SJCRH30 (cell line): ENCODE results near the gene GPD1. TPM values are rescaled to one million over a fixed set of nuclear protein-coding genes. Genes with fewer than 3 reads are reported as not detected.
"Not testable (repeated sequence)": the region's sequence is repeated elsewhere in the genome, so short reads cannot be mapped to it uniquely, and the experiment has no call there.

Source experiments
- DNase-seq, 2 experiments: peaks; one replicate each; pipeline ENCODE4 v3.0.0-alpha.2; 2015 to 2020
- H3K27ac ChIP-seq: fragments of 250-450 bp; sonication (Bioruptor Pico); 2 replicates; pipeline ENCODE4 v1.5.1; 2020; ENCODE audit warnings: mild to moderate bottlenecking, moderate library complexity
- H3K27me3 ChIP-seq: fragments of 250-450 bp; sonication (Bioruptor Pico); 2 replicates; pipeline ENCODE4 v1.5.1; 2020; ENCODE audit warnings: mild to moderate bottlenecking, moderate library complexity
- H3K36me3 ChIP-seq: fragments of 250-450 bp; sonication (Bioruptor Pico); 2 replicates; pipeline ENCODE4 v1.5.1; 2020; ENCODE audit warnings: mild to moderate bottlenecking, moderate library complexity
- H3K4me1 ChIP-seq: fragments of 250-450 bp; sonication (Bioruptor Pico); 2 replicates; pipeline ENCODE4 v1.5.1; 2020; ENCODE audit warnings: mild to moderate bottlenecking, moderate library complexity
- H3K4me3 ChIP-seq: fragments of 250-450 bp; sonication (Bioruptor Pico); 2 replicates; pipeline ENCODE4 v1.5.1; 2020; ENCODE audit warnings: mild to moderate bottlenecking, moderate library complexity
- H3K9me3 ChIP-seq: fragments of 250-450 bp; sonication (Bioruptor Pico); replicated peaks from 2 replicates; pipeline ENCODE4 v1.5.1; 2020; ENCODE audit warnings: mild to moderate bottlenecking, moderate library complexity
- total RNA-seq: library from RNA; depleted of rRNA; stranded (reverse); fragments of >200 nt; shearing (Covaris generic); gene quantifications from 2 replicates; pipeline ENCODE4 v1.2.3, GENCODE V29; 2014

Gene GPD1
- total RNA-seq, 1 experiment from 2014 or later, result 0.24 TPM

DNA sequence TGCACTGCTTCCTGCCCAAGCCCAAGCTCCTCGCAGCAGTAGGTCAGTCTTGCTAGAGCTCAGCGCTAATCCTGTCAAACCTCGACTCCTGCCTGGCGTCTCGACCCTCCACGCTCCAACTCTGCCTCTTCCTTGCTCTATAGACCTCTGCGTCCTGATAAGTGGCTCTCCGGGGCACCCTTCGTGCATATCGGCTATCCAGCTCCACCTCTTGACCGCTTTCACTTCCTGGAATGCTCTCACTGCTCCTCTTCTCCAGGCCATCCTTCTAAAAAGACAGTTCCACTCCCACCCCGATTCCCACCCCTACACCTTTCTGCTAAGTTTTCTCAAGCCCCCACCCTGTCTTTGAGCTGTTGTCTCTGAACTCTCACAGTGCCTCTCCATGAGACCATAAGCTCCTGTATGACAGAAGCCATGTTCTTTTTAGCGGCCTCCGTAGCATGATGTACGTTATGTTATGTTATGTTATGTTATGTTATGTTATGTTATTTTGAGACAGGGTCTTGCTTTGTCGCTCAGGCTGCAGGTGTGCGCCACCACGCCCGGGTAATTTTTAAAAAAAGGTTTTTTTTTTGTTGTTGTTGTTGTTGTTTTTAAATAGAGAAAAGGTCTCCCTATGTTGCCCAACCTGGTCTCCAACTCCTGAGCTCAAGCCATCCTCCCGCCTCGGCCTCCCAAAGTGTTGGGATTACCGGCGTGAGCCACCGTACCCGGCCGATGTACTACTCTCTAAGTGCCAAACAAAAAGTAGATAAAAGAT lies 8.8 kb downstream of the GPD1 start:
- Histone ChIP-seq H3K27ac (peak overlapping the region; percentile 37), H3K27me3 (no peaks in the 10 kb centered on the region), H3K4me3 (peak overlapping the region; percentile 78), H3K9me3 (no peaks in the 10 kb centered on the region), H3K36me3 (no peaks in the 10 kb centered on the region), H3K4me1 (peaks cover 13% of the 10 kb centered on the region)
- peak in 1 of 2 experiments; percentile 60 for DNase-seq

DNA sequence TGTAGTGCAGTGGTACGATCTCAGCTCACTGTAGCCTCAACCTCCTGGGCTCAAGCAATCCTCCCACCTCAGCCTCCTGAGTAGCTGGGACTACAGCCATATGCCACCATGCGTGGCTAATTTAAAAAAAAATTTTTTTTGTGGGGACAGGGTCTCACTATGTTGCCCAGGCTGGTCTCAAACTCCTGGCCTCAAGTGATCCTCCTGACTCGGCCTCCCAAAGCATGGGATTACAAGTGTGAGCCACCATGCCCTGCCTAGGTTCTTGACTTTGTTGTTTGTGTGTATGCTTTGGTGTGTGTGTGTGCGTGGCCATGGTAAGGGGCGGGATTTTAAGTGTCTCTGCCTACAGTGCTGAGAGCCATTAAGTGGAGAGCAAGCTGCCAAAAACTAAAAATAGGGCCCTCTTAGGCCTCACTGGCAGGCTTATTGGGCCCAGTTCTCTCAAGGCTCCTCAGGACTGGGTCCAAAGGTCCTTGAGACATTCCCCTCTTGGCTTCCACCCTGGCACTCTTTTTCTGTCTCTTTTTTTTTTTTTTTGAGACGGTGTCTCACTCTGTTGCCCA lies 13.3 kb downstream of the GPD1 start:
- H3K4me1 ChIP-seq, result no peaks in the 10 kb centered on the region
- H3K9me3 ChIP-seq, result no peaks in the 10 kb centered on the region
- no peak for DNase-seq
- H3K4me3 ChIP-seq, result no peak overlapping the region
- H3K27ac ChIP-seq, result no peak overlapping the region
- H3K36me3 ChIP-seq, result peaks cover 16% of the 10 kb centered on the region
- no peaks in the 10 kb centered on the region for H3K27me3 ChIP-seq

DNA sequence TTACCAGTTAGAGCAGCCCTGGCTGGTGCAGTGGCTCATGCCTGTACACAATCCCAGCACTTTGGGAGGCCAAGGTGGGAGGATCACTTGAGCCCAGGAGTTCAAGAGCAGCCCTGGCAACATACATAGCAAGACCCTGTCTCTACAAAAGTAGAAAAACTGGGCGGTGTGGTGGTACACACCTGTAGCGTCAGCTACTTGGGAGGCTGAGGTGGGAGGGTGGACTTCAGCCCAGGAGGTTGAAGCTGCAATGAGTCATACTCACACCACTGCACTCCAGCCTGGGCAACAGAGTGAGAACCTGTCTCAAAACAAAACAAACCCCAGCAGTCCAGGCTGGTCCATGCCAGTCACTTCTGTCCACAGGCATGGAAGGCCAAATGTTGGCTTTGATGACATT lies 15.6 kb downstream of the GPD1 start:
- H3K4me3 ChIP-seq, result no peak overlapping the region
- peaks cover 16% of the 10 kb centered on the region for H3K36me3 ChIP-seq
- no peaks in the 10 kb centered on the region for H3K4me1 ChIP-seq
- no peak for DNase-seq
- H3K9me3 ChIP-seq, result no peaks in the 10 kb centered on the region
- H3K27ac ChIP-seq, result no peak overlapping the region
- H3K27me3 ChIP-seq, result no peaks in the 10 kb centered on the region

DNA sequence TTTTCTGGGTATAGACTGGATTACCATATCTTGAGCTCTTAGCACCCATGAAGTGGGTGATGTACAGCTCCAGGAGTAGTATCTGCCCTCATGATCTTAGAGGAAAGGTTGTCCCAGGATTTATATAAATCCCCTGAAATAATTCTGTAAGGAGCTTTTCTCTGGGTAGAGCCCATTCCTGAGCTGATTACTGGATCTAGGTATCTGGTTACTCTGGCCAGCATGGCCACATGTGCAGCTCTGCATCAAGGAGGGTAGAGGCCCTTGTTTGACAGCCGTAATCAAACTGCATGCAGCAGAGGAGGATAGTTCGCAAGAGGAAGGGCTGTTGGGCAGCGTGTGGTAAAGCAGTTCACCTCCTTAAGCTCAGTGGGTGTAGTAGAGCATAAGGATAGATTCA lies 16.7 kb downstream of the GPD1 start:
- Histone ChIP-seq H3K27ac (no peak overlapping the region), H3K27me3 (no peaks in the 10 kb centered on the region), H3K9me3 (no peaks in the 10 kb centered on the region), H3K4me1 (no peaks in the 10 kb centered on the region), H3K36me3 (peaks cover 16% of the 10 kb centered on the region), H3K4me3 (no peak overlapping the region)
- DNase-seq, result no peak

DNA sequence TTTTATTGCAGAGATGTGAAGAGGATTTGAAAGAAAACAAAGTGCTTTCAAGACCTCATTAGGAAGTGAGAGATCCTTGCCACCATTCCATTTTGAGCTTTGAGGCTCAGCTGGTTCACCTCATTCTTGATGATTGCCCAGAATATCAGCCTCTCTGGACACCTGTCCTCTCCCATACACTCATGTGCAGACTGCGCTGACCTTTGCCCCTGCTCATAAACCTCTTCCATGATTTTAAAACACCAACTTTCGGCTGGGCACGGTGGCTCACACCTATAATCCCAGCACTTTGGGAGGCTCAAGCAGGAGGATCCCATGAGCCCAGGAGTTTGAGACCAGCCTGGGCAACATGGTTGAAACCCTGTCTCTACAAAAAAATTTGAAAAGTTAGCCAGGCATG lies 17.1 kb downstream of the GPD1 start:
- H3K4me3 ChIP-seq, result no peak overlapping the region
- no peaks in the 10 kb centered on the region for H3K9me3 ChIP-seq
- no peak overlapping the region for H3K27ac ChIP-seq
- DNase-seq, result no peak
- H3K36me3 ChIP-seq, result peaks cover 16% of the 10 kb centered on the region
- no peaks in the 10 kb centered on the region for H3K4me1 ChIP-seq
- H3K27me3 ChIP-seq, result no peaks in the 10 kb centered on the region

DNA sequence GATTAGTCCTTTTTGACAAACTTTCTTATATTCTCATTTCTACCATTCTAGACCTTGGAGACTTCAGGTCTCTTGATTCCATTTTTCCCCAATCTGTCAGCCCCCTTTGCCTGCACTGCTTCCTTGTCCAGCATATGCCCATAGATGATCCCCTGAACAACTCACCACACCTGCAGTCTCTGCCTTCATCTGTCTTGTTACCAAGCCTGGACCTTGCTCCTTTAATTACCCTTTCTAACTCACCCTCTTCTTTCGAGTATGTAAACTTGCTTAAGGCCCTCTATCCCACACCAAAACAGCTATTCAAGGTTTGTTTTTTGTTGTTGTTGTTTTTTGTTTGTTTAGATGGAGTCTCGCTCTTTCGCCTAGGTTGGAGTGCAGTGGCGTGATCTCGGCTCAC lies 17.8 kb downstream of the GPD1 start:
- DNase-seq, result no peak
- H3K4me3 ChIP-seq, result no peak overlapping the region
- H3K4me1 ChIP-seq, result no peaks in the 10 kb centered on the region
- no peaks in the 10 kb centered on the region for H3K27me3 ChIP-seq
- no peak overlapping the region for H3K27ac ChIP-seq
- peaks cover 16% of the 10 kb centered on the region for H3K36me3 ChIP-seq
- H3K9me3 ChIP-seq, result no peaks in the 10 kb centered on the region

DNA sequence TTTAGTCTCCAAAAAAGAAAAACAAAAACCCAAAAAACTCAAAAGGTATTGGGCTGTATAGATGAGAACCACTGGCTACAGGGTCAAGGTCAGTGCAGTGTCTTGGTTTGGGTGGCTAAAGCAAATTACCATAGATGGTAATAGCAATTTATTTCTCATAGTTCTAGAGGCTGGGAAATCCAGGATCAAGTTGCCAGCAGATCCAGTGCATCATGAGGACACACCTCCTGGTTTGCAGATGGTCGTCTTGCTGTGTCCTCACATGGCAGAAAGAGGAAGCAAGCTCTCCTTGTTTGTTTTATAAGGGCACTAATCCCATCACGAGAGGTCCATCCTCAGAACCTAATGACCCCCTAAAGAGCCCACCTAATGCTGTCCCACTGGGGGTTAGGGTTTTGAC lies 19.4 kb downstream of the GPD1 start:
- Histone ChIP-seq H3K4me3 (no peak overlapping the region), H3K27me3 (no peaks in the 10 kb centered on the region), H3K27ac (no peak overlapping the region), H3K4me1 (no peaks in the 10 kb centered on the region), H3K36me3 (peaks cover 23% of the 10 kb centered on the region), H3K9me3 (no peaks in the 10 kb centered on the region)
- DNase-seq, result no peak

DNA sequence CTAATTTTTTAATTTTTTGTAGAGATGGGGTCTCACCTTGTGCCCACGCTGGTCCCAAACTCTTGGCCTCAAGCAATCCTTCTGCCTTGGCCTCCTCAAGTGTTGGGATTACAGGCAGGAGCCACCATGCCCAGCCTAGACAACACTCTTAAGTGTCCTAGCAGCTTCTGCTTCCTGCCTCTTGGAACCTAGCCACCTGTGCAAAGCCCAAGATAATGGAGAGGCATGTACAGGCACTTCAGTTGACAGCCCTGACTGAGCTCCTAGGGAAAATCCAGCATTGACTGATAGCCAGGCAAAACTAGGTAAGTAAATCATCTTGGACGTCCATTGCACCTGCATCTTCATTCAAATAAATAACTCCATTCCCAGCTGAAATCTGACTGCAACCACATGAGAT lies 23.7 kb downstream of the GPD1 start:
- Histone ChIP-seq H3K4me1 (no peaks in the 10 kb centered on the region), H3K27me3 (no peaks in the 10 kb centered on the region), H3K36me3 (peaks cover 39% of the 10 kb centered on the region), H3K27ac (no peak overlapping the region), H3K9me3 (no peaks in the 10 kb centered on the region), H3K4me3 (no peak overlapping the region)
- no peak for DNase-seq

DNA sequence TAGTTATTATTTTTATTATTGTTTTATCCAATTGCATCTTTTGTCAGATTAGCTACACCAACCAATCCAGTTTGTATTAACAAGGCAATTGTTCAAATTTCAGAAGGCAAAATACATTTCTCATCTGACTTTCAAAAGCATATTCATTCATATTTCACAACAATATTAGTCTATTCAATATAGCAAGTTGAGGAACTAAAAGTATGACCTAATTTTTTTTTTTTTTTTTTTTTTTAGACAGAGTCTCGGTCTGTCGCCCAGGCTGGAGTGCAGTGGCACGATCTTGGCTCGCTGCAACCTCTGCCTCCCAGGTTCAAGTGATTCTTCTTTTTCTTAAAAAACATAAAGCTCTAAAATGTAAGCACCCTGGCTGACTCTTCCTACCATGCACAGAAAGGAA lies 25.5 kb downstream of the GPD1 start:
- DNase-seq, result no peak
- Histone ChIP-seq H3K27ac (no peak overlapping the region), H3K4me3 (no peak overlapping the region), H3K36me3 (peaks cover 54% of the 10 kb centered on the region), H3K9me3 (no peaks in the 10 kb centered on the region), H3K4me1 (no peaks in the 10 kb centered on the region), H3K27me3 (no peaks in the 10 kb centered on the region)

DNA sequence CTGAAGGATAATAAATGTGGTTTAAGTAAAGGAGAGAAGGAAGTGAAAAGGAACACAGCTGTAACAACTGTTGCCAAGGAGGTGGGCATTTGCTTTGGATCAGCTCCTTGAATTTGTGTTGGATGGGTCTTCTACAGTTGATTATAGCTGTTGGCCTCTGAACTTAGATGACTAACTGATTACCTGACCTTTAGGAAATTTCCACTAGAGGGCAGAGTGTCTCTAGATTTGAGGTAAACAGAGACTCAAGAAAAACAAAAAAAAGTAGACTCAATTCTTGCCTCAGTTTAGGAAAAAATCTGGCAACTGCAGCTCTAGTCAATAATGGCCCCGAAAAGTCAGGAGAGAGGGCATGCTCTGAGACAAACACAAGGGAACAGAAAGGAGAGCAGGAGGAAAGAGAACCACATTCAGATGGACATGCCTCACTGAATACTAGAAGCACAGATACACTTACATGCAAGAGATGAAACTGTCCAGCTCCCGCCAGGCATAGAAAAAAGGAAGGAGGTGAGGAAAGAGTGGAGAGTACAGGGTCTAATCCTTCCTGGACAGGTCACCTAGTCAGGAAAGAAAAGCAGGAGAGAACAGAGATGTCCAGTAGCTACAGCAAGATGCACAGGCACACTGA lies 28.8 kb downstream of the GPD1 start:
- Histone ChIP-seq H3K27ac (no peak overlapping the region), H3K27me3 (no peaks in the 10 kb centered on the region), H3K4me1 (no peaks in the 10 kb centered on the region), H3K4me3 (no peak overlapping the region), H3K9me3 (no peaks in the 10 kb centered on the region), H3K36me3 (peaks cover 74% of the 10 kb centered on the region)
- DNase-seq, result peak in 1 of 2 experiments; percentile 74

DNA sequence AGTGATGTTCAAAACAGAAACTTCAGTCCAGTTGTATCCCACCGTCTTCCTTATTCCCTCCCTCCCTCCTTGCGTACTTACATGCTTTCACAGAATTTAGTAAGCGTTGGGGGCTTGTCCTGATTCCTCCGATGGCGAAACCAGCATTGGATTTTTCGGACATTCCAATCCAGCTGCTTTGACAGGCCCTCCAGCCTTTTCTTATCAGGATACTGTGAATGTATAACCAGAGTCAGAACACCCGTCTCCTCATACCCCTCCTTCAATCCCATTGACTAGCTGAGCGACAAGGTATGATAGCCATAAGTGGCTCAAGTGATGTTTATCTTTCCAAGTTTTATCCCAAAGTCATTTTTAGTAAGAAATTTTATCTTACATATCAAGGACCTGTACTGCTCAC lies 39.2 kb downstream of the GPD1 start:
- DNase-seq, result no peak
- Histone ChIP-seq H3K9me3 (no peaks in the 10 kb centered on the region), H3K4me1 (no peaks in the 10 kb centered on the region), H3K4me3 (no peak overlapping the region), H3K27ac (no peak overlapping the region), H3K36me3 (peaks cover 36% of the 10 kb centered on the region), H3K27me3 (no peaks in the 10 kb centered on the region)

DNA sequence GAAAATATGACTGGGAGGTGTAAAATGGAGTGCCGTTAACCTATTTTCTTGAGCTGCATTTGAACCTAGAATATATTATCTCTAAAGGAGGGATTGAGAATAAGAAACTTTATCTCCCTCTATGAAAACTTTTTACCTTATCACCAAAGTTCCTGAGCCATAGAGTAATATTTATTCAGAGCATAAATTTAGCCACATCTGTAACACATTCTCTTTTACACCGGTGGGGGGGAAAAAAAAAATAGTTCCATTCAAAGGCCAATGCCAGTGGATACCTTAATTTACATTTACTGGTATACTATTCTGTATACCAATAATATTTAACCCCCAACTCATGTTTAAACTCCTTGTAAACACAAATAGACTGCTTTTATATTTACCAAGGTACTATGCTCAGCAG lies 41.6 kb downstream of the GPD1 start:
- H3K9me3 ChIP-seq, result no peaks in the 10 kb centered on the region
- H3K4me1 ChIP-seq, result no peaks in the 10 kb centered on the region
- H3K36me3 ChIP-seq, result peaks cover 20% of the 10 kb centered on the region
- no peaks in the 10 kb centered on the region for H3K27me3 ChIP-seq
- no peak for DNase-seq
- H3K27ac ChIP-seq, result no peak overlapping the region
- H3K4me3 ChIP-seq, result no peak overlapping the region

DNA sequence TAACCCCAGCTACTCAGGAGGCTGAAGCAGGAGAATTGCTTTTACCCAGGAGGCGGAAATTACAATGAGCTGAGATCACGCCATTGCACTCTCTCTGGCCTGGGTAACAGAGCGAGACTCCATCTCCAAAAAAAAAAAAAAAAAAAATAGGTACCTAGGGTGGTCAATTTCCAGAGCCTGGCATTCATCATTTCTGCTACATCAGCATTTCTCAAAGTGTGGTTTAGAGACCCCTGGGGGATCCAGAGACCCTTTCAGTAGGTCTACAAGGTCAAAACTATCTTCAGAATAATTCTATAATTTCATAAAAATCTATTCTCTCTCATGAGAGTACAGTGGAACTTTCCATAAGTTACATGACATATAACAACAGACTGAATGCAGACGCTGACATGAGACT lies 43.5 kb downstream of the GPD1 start:
- H3K36me3 ChIP-seq, result peaks cover 11% of the 10 kb centered on the region
- H3K9me3 ChIP-seq, result no peaks in the 10 kb centered on the region
- H3K27me3 ChIP-seq, result no peaks in the 10 kb centered on the region
- no peak overlapping the region for H3K27ac ChIP-seq
- H3K4me3 ChIP-seq, result no peak overlapping the region
- no peak for DNase-seq
- no peaks in the 10 kb centered on the region for H3K4me1 ChIP-seq

DNA sequence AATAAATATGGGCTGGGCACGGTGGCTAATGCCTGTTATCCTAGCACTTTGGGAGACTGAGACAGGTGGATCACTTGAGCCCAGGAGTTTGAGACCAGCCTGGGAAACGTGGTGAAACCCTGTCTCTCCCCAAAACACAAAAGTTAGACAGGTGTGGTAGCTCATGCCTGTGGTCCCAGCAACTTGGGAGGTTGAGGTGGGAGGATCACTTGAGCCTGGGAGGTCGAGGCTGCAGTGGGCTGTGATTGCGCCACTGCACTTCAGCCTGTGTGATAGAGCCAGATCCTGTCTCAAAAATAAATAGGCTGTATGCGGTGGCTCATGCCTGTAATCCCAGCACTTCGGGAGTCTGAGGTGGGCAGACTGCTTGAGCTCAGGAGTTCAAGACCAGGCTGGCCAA lies 44.2 kb downstream of the GPD1 start:
- not testable (repeated sequence) for H3K4me1 ChIP-seq, DNase-seq, H3K36me3 ChIP-seq, H3K27me3 ChIP-seq, H3K9me3 ChIP-seq, H3K27ac ChIP-seq, H3K4me3 ChIP-seq

DNA sequence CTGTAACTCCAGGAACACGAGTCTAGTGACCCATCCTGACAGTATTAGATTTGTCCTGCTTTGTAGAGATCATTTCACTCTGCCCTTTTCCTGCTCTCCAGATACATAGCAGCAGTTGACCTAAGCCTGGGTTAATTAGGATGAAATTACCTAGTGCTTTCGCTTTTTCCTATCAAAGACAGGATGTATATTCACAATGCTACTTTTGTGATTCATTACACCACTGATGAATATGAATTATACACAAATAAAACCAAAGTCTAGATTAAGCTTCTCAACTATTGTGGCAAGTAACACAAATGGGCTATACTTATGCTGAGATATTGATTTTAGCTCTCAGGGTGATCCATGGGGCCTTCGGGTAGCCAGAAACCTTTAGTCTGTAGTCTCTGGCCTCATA lies 45.5 kb downstream of the GPD1 start:
- Histone ChIP-seq H3K36me3 (peaks cover 10% of the 10 kb centered on the region), H3K27me3 (no peaks in the 10 kb centered on the region), H3K4me1 (no peaks in the 10 kb centered on the region), H3K27ac (no peak overlapping the region), H3K9me3 (no peaks in the 10 kb centered on the region), H3K4me3 (no peak overlapping the region)
- no peak for DNase-seq
